Esophagus squamous epithelium (tissue), 5 donors: ENCODE results near the gene EXOC7. TPM values are rescaled to one million over a fixed set of nuclear protein-coding genes. Genes with fewer than 3 reads are reported as not detected.

Source experiments
- DNase-seq: peaks from one replicate; lab custom pipeline; 2025; lab: John Stamatoyannopoulos, UW
- H3K27ac ChIP-seq, 4 donors: fragments of 200-600 bp; sonication (generic); one replicate each; pipeline ENCODE4 v1.5.1; 2016 to 2019; ENCODE audit warnings: mild to moderate bottlenecking in 1 of 4
- H3K27me3 ChIP-seq, 4 donors: fragments of 200-600 bp; sonication (generic); 1 replicate in 3 of 4; 2 replicates in 1 of 4; pipeline versions ENCODE4 v1.5.1 to v1.6.0; 2017 to 2021; ENCODE audit warnings: antibody characterized with exemption in 1 of 4
- H3K36me3 ChIP-seq, 3 donors: fragments of 200-600 bp; sonication (generic); one replicate each; pipeline ENCODE4 v1.5.1; 2016 to 2019
- H3K4me1 ChIP-seq, 3 donors: fragments of 200-600 bp; sonication (generic); one replicate each; pipeline ENCODE4 v1.5.1; 2017 to 2019
- H3K4me3 ChIP-seq, 4 donors: fragments of 200-600 bp; sonication (generic); 1 replicate in 3 of 4; 2 replicates in 1 of 4; pipeline ENCODE4 v1.5.1; 2016 to 2019; ENCODE audit warnings: mild to moderate bottlenecking in 2 of 4, moderate library complexity in 1 of 4
- H3K9me3 ChIP-seq, 3 donors: fragments of 200-600 bp; sonication (generic); one replicate each; pipeline ENCODE4 v1.5.1; 2016 to 2019
- POLR2A ChIP-seq, 4 donors: fragments of 450-650 bp; IDR thresholded peaks; one replicate each; pipeline ENCODE4 v1.6.1; 2017; ENCODE audit warnings: antibody characterized with exemption in 4 of 4, mild to moderate bottlenecking in 4 of 4, moderate library complexity in 3 of 4
- WGBS, 2 donors: methylation state at CpG; one replicate each; pipeline ENCODE4 v1.1.5; 2018; 5-methylcytosine and 5-hydroxymethylcytosine counted together
- intact Hi-C: fragments of 100-400 bp; cut with DNase I; formaldehyde crosslinking; loops from one replicate; pipeline ENCODE4 v1.15.0; 2022
- total RNA-seq, 4 donors: library from RNA; depleted of rRNA; stranded (reverse); fragments of >200 nt; gene quantifications; one replicate each; pipeline ENCODE4 v1.1.0, GENCODE V29; 2016
- TF ChIP-seq, protein P1 (sequence below), 6 experiments: fragments of 450-650 bp in 4 of 6; fragments of 200-600 bp in 2 of 6; sonication (generic) in 2 of 6; IDR thresholded peaks; one replicate each; pipeline ENCODE4 v1.5.1; 2016 to 2019; ENCODE audit warnings: antibody characterized with exemption in 6 of 6, mild to moderate bottlenecking in 4 of 6, moderate library complexity in 4 of 6
- donor health status: DM: yes; HTN: yes; CAD: no.

The EXOC7 gene
- total RNA-seq, 4 donors from 2014 or later, result 70.3 to 84.5 (median 74.4) TPM

DNA sequence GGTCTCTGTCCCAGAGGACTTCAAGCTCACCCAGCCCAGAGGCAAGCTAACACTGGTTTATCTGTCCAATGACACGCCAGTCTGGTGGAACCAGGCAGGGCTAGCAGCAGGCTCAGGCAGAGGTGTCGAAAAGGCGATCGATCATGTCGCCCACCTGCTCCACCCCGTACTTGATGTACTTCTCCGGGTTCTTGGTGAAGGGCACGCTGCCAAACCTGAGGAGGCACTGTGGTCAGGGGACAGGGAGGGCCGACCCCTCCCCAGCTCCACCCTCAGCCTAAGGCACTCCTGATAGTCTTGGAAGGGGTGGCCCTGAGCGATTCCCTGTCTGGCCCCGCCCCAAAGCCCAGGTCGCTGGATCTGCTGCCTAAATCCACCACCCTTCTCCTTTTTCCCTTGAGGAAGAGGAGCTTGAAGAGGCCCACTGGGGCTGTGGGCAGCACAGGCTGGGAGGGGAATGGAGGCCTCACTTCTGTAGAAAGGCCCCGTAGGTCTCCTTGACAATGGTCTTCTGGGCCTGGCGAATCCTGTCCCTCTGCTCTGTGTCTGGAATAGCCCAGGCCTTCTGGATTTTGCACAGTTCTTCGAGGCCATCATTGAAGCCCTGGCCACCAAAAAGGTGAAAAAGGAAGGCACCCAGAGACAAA, 19.9 kb downstream of the EXOC7 start:
- intact Hi-C loops, result no loop called here
- H3K27ac ChIP-seq, result no peak overlapping the region
- TF ChIP-seq, protein P1, sequence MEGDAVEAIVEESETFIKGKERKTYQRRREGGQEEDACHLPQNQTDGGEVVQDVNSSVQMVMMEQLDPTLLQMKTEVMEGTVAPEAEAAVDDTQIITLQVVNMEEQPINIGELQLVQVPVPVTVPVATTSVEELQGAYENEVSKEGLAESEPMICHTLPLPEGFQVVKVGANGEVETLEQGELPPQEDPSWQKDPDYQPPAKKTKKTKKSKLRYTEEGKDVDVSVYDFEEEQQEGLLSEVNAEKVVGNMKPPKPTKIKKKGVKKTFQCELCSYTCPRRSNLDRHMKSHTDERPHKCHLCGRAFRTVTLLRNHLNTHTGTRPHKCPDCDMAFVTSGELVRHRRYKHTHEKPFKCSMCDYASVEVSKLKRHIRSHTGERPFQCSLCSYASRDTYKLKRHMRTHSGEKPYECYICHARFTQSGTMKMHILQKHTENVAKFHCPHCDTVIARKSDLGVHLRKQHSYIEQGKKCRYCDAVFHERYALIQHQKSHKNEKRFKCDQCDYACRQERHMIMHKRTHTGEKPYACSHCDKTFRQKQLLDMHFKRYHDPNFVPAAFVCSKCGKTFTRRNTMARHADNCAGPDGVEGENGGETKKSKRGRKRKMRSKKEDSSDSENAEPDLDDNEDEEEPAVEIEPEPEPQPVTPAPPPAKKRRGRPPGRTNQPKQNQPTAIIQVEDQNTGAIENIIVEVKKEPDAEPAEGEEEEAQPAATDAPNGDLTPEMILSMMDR (IDR thresholded peaks at IDR 0.05), result no peak
- TF ChIP-seq POLR2A (IDR thresholded peaks at IDR 0.05), result no peak
- H3K36me3 ChIP-seq, result peaks cover 38 to 71% (median 52%) of the 10 kb centered on the region in 3 donors
- H3K4me3 ChIP-seq, result no peak overlapping the region
- H3K27me3 ChIP-seq, result peaks cover 0 to 22% (median 0%) of the 10 kb centered on the region in 4 donors
- H3K9me3 ChIP-seq, result no peaks in the 10 kb centered on the region
- DNase-seq, result no peak
- H3K4me1 ChIP-seq, result peaks cover 0 to 23% (median 4%) of the 10 kb centered on the region in 3 donors
- WGBS, 2 donors, result 54% methylated on average over 6 of the region's 15 CpGs; no CpG with 5 or more reads in 1 of the 2 donors

DNA sequence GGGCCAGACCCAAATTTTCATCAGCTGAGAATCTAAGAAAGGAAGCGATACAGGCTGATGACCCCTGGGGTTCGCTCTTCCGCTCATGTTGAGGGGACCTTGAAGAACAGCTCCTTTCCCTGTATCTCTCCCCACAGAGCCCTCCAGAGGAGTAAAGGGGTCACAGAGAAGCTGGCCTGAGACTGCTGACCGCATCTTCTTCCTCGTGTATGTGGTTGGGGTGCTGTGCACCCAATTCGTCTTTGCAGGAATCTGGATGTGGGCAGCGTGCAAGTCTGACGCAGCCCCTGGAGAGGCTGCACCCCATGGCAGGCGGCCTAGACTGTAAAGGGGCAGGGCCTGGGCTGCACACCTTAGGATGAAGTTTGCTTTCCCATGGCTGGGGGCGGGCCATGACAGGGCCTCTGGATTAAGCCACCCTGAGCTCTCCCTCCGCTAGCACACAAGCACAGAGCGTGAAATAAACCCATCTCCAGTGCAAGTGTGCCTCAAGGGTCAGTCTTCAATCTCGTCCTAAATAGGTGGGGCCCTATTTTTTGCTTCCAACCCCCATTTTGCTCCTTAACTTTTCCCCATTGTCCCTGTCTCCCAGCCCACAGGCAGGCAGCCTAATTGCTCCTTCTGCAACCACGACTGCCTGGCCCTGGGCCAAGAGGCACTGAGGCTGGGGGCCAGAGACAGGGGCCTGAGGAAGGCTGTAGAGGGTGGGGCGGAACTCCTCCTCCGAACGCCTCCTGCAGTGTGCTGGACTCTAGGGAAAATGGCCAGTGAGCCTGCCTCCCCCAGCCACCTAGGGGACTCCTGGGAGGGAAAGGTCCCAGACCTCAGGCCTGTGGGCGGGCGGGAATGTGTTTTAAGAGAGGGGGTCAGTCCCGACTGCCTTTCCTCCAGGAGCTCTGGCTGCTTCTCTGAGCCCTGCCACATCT, 21.0 kb downstream of the EXOC7 start:
- peaks cover 0 to 32% (median 1%) of the 10 kb centered on the region in 4 donors for H3K27me3 ChIP-seq
- H3K4me1 ChIP-seq, result peaks cover 0 to 24% (median 4%) of the 10 kb centered on the region in 3 donors
- H3K27ac ChIP-seq, result no peak overlapping the region
- 79 to 83% methylated on average over 11 to 15 of the region's 20 CpGs for WGBS, 2 donors
- H3K36me3 ChIP-seq, result peaks cover 28 to 61% (median 44%) of the 10 kb centered on the region in 3 donors
- no peaks in the 10 kb centered on the region for H3K9me3 ChIP-seq
- intact Hi-C loops, result no loop called here
- no peak for DNase-seq
- TF ChIP-seq POLR2A (IDR thresholded peaks at IDR 0.05), result no peak
- TF ChIP-seq, protein P1 (IDR thresholded peaks at IDR 0.05), result no peak
- H3K4me3 ChIP-seq, result no peak overlapping the region

DNA sequence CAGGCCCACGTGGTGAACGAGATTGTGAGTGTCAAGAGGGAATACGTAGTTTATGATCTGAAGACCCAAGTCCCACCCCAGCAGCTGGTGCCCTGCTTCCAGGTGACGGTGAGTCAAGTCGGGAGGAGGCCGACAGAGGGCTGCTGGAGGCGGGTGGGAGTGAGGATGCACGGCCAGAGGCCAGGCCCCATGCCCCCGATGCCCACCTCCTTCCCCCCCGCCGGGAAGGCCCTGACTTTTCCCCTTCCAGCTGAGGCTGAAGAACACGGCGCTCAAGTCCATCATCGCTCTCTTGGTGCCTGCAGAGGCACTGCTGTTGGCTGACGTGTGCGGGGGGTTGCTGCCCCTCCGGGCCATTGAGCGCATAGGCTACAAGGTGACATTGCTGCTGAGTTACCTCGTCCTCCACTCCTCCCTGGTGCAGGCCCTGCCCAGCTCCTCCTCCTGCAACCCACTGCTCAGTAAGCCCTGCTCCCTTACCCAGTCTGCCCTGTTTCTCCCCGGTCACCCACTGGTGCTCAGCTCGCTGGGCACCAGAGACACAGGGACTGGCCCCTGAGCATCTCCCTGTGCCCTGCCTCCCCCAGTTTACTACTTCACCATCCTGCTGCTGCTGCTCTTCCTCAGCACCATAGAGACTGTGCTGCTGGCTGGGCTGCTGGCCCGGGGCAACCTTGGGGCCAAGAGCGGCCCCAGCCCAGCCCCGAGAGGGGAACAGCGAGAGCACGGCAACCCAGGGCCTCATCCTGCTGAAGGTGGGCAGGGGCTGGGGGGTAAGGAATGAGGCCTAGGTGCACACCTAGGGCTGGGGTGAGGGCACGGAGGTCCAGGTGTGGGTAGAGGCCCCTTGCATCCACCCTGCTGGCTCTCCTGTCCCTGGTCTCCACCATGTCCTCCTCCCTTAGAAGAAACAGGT, 22.0 kb downstream of the EXOC7 start:
- Histone ChIP-seq H3K9me3 (no peaks in the 10 kb centered on the region), H3K27ac (no peak overlapping the region), H3K4me1 (peaks cover 7 to 34% (median 10%) of the 10 kb centered on the region in 3 donors), H3K4me3 (no peak overlapping the region), H3K36me3 (peaks cover 24 to 50% (median 35%) of the 10 kb centered on the region in 3 donors), H3K27me3 (peaks cover 8 to 43% (median 10%) of the 10 kb centered on the region in 4 donors)
- TF ChIP-seq, protein P1 (IDR thresholded peaks at IDR 0.05), result no peak
- TF ChIP-seq POLR2A (IDR thresholded peaks at IDR 0.05), result no peak
- 25 to 63% methylated on average over 3 to 19 of the region's 27 CpGs for WGBS, 2 donors
- no peak for DNase-seq
- intact Hi-C loops, result no loop called here

DNA sequence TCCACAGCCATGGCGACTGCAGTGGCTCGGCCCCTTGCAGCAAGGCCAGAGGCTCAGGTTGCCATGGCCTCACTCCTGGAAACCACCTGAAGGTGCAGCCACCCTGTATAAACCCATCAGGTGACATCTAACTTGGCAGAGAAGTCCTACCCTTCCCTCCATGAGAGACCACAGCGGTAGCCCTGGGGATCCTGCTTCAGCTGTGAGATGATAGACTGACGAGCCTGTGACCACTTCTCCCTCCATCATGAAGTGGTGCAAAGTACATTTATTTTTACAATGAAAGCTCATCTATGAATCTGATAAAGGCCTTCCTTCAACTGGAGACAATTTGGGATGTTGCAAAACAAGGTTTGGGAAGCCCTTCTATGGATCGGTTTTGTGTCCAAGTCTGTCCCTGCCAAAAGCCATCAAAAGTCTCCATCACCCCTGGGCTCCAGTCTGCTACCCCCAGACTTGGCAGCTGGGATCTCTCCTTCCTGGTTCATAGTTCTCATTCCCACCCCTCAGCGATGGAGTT, 22.8 kb downstream of the EXOC7 start:
- Histone ChIP-seq H3K9me3 (no peaks in the 10 kb centered on the region), H3K36me3 (peaks cover 16 to 43% (median 29%) of the 10 kb centered on the region in 3 donors), H3K27ac (no peak overlapping the region), H3K4me1 (peaks cover 14 to 40% (median 17%) of the 10 kb centered on the region in 3 donors), H3K4me3 (no peak overlapping the region), H3K27me3 (peaks cover 12 to 50% (median 18%) of the 10 kb centered on the region in 4 donors)
- intact Hi-C loops, result no loop called here
- TF ChIP-seq, protein P1 (IDR thresholded peaks at IDR 0.05), result no peak
- no peak for TF ChIP-seq POLR2A (IDR thresholded peaks at IDR 0.05)
- DNase-seq, result no peak
- WGBS, 2 donors, result 56 to 58% methylated on average over 4 of the region's 6 CpGs
